Measurements from ENCODE around the gene ACADS.

ACADS gene

DNA sequence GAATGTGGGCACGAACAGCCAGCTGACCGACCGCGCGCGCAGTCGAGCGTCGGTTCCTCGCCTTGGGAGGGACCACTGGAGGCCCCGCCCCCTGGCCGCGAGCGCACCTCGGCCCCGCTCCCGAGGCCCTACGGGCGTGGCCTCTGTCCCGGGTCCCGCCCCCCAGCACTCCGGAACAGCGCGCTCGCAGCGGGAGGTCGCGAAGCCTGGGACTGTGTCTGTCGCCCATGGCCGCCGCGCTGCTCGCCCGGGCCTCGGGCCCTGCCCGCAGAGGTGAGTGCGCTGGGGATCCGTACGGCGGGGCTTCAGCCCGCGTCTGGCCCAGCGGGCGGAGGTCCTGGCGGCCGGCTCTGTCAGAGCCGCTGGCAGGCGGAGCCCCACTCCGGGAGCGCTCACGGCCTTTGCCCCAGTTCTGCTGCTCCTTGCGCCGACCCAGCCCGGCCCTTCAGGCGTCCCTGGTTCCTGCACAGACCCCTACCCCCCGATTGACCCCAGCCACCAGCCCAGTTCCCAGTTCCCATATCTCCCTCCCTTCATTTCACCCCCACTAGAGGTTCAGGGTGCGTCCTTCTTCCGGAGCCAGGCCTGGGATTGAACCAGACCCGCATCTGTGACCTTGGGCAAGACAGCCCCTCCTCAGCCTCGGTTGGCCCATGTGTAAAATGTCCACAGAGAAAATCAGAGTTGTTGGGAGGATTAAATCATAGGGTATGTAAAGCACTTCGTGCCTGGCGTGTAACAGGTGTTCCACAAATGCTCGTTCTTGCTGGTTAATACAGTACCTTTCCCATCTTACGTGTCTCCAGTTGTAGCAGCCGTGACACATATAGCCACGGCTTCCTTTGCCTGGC is at the start of gene ACADS:
TSS of gene ACADS (plus strand) at position 168 of the 851 bp plus-strand sequence. CDS start at position 228, 60 bp downstream.
- DNase-seq, result peak; percentile 95

DNA sequence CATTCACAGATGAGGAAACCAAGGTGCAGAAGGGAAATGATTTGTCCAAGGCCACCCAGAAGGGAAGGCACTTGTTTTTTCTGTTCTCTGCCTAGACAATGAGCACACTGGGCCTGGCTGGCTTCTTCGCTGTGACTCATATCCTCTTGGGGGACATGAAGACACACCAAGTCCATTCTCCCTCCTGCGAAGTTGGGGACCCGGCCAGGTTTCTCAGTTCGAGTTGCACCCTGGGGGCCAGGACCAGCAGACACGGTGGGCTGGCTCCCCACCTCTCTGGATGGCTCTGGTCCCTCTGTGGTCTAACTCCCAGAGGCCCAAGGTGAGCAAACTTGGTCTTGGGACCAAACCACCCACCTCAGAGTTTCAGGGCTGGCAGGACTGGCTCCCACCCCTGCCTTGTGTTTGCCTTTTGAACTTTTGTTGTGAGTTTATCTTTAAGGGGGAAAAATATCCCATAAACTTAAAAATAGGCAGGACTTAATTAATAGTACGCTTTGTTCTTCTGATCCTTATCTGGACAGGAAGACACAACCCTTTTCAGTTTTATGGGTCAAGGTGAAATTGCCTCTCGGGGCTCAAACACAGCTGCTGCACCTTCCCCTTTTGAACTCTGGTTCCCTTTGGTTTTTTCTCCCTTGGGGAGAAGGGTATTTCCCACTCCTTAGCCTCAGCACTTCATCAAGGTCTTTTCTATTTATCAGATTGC is 47.7 kb upstream of the ACADS start:
- no peak for DNase-seq

GRCh38 chr12:120678572-120678971 is 47.1 kb upstream of the ACADS start:
- no peak for DNase-seq

DNA sequence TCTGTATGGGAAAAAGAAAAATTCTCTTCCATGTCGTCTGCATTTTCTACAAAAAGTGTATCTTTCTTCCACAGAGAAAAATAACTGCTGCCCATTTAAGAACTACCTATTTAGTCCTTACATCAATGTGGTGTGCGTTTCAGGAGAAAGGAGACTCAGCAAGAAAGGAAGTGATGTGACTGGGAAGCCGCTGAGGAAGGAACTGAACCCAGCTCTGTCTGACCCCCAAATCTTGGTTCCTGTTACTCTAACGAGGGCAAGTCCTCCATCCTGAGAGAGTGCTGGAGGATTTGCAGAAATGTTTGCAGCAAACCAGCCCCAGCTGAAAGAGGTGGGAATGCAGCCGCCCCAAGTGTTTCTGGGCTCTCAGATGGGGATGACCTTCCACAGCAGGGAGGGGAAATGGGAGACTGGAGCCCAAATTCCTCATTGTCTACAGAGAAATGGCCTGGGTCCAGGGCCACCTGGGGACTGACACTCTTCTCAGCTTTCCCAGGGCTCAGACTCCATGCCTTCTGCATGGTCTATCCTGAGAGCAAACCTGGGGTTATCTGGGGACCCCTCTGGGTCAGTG is 45.4 kb upstream of the ACADS start:
- no peak for DNase-seq

DNA sequence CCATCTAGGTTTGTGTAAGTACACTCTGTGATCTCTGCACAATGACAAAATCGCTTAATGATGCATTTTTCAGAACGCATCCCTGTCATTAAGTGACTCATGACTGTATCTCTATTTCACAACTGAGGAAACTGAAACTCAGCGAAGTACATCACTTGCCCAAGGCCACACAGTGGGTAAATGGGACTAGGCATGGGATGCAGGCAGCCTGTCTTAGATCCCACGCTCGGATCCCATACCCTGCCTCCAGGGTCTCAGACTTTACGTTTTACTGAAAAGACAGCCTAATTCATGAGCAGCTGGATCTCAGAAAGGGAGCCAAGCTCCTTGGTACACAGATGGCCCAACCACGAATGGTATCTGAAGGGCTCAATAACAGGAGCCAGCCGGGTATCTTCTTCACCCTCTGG is 41.1 kb upstream of the ACADS start:
- DNase-seq, result no peak

DNA sequence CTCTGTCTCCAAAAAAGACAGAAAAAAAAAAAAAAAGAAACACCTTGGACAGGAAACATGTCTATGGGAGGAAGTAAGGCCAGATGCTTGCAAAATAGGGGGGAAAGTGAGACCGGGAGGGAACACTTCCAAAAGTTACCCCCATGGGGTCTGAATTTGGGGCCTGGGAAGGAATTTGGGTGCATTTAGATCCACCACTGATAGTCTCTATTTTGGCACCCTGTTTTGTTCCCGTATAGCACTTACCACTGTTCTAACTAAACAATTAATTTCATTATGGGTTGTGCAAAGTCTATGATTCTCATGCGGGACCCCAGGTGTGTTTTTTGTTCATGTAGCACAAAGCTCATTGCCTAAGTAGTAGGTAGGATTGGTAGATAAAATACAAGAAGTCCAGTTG is 40.1 kb upstream of the ACADS start:
- DNase-seq, result no peak

- DNase-seq, result peak; percentile 95
These were observed 39.4 kb upstream of the ACADS start for GRCh38 chr12:120686151-120686689.

DNA sequence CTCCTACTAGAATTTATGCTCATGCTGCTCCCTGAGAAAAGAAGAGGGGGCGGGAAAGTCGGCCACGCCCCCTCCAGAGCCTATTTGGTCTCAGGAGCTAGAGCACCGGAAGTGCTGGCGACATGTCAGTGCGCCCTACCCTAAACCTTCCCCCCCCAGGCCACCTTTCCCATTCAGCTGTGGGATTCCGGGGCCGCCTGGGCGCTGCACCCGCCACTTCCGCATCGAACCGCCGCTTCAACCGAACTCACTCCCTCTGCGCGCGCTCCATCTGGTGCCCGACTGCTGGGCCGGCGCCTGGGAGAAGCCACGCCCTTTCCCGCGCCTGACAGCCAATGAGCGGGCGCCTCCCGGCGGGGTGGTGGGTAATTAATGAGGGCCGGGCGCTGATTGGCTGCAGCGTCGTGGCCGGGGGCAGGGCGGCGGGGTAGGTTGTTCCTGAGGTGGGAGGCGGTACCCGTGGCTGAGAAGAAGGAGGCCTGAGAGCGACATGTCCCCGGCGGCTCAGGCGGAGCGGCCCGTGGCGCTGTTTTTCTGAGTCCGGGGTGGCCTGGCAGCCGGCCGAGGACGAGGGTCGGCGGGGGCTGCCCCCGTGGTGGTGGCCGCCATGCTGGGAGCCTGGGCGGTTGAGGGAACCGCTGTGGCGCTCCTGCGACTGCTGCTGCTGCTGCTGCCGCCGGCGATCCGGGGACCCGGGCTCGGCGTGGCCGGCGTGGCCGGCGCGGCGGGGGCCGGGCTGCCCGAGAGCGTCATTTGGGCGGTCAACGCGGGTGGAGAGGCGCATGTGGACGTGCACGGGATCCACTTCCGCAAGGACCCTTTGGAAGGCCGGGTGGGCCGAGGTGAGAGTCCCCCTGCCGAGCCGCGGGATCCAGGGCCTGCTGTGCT is 38.7 kb upstream of the ACADS start, which contains the start of gene MLEC:
TSS of gene MLEC (plus strand) at position 460 of the 888 bp plus-strand sequence. CDS start at position 608, 148 bp downstream.
- DNase-seq, result peak; percentile 99

GRCh38 chr12:120687578-120688289 is 37.9 kb upstream of the ACADS start:
- DNase-seq, result peak; percentile 33

DNA sequence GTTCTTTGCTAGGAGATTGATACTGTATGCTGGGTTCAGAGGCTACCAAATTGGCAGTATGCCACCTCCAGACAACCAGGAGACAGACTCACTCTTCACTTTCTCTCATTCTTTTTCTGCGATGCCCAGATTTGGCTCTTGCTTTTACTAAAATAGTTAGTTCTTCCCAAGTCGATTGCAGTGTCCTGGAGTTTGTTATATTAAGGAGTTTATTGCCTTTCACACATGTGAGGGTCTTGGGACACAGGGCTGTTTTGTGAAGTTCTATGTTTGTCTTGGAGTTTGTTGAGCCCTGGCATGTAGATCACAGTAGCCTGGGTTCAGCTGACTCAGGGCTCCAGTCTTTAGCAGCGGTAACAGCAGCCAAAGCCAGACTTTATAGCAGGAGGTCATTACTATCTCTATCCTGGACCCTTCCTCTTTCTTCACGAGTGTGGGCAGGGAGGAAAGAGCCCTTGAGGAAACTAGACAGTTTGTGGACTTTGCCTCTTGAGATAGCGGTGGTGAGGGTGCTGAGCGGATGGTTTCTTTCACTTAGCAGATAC is 37.0 kb upstream of the ACADS start:
- no peak for DNase-seq

DNA sequence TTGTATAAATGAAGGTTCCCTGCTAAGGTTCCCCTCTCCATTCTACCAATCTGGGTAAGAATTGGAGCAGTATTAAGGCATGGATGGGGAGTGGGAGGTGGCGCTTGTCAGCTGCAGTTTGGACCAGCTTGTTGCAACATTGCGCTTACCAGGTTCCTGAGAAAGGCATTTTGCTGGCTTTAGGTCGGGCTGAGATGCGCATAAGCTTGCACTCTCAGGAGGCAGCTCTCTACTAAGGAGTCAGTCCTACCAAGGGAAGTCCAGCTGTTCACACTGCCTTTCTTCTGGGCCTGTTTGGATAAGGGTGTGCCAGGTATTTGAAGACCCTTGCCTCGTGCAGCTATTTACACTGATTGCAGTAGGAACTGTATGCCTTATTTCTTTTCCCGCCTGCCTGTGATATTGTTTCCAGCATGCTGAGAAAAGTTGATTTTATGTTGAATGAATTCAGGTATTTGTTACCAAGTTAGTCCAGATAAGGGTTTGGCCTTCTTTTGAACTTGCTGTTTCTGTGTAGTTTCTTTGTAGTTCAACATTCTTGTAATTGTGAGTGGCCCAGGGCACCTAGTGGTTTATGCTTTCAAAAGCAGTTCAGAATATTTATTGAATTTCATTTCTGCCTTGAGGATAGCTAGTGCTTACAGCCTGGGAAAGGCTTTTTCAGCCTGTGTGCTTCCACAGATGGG is 36.1 kb upstream of the ACADS start:
- DNase-seq, result no peak

- DNase-seq, result no peak
These were observed 35.6 kb upstream of the ACADS start for GRCh38 chr12:120690083-120690450.

DNA sequence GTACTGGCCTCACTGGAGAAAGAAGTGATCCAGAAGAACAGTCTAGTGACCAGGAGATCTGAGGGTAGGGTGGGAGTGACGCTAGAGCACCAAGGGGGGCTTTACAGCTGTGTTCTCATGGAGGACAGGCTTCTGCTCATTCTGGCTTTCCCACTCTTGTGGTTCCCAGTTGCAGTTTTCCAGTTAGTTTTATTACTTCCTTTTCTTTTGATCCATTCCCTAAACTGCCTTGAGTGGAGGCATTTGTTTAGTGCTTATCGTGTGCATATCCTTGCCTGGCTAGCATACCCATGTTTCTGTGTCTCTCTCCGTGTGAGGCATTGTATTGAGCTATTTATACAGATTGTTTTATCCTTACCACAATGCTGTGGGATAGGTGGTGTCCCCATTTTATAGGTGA is 34.6 kb upstream of the ACADS start:
- DNase-seq, result no peak

DNA sequence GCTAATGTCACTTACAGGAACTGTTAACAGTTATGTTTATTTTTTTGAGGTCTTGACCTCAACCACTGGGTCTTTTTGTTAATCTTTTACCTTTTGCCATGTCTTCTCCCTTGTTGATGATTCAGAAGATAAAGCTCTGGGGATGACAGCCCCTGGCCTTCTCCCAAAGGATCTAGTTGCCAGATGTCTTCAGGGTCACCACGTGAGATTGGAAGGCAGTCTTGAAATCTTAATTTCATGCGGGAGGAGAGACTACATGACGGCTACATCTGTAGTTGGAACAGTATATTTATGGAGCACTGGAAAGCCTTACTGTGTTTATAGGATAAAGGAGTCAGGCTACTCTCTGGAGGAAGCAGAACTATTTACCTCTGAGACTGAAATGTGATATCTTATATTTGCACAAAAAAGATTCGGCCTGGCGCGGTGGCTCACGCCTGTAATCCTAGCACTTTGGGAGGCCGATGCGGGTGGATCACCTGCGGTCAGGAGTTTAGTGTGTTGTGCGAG is 33.0 kb upstream of the ACADS start:
- no peak for DNase-seq

DNA sequence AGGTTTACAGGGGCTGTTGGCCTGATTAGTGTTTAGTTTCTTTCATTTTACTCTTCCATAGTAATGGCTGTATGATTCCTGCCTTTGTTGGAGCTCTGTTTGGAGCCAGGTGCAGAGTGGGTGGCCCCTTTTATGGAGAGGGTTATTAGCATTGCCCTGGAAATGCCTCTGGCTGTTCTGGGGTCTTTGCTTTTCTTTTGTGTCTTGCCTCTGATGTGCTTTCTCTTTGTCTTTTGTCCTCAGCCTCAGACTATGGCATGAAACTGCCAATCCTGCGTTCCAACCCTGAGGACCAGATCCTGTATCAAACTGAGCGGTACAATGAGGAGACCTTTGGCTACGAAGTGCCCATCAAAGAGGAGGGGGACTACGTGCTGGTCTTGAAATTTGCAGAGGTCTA is 31.8 kb upstream of the ACADS start:
- DNase-seq, result no peak

- no peak for DNase-seq
These were observed 29.0 kb upstream of the ACADS start for GRCh38 chr12:120696626-120697025.

GRCh38 chr12:120697344-120697743 is 28.3 kb upstream of the ACADS start:
- no peak for DNase-seq

DNA sequence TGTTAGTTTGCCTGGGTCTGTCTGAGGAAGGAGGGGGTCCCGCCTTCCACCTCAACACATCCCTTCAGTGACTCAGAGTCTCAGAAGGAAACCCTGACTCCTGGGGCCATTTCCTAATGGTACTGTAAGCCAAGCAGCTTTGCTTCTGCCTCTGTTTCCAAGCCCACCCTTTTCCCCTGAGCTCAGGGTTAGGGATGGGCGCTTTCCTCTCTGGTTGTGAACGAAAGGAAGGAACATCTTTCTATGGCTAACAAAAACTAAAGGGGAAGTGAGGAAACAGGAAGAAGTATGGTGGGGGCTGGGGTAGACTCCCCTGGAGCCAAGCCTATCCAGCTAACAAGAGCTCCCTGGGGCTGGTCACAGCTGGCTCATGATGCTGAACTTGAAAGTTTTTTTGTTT is 27.0 kb upstream of the ACADS start:
- DNase-seq, result no peak

DNA sequence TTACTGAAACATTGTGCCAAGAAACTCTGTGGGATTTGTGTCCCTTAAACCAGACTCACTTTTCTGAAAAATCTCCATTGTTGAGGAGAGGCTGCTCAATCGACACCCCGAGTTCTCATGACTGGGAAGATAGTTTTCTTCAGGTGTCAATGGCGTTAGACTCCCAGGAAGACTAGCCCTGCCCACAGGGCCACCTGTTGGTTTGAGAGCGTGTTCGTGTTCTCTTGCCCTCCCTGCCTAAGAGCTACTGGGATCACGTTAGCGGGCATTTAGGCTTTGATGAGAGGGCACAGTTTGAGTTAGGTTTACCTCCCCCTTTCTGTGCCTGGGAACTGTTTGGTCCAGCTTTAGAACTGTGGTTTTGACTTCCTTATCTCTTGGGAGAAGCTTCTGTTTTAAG is 26.1 kb upstream of the ACADS start:
- DNase-seq, result no peak

- DNase-seq, result no peak
These were observed 24.7 kb upstream of the ACADS start for GRCh38 chr12:120700886-120701285.

GRCh38 chr12:120702637-120703036 is 23.0 kb upstream of the ACADS start:
- DNase-seq, result no peak

All from activated CD4-positive, CD25-positive, alpha-beta regulatory T cell treated with anti-CD3 and anti-CD28 coated beads, Interleukin-2, amount 50 U/mL, for 72 hours (primary cell).